Measurements from ENCODE around the gene S1PR4. TPM values are rescaled to one million over a fixed set of nuclear protein-coding genes. Genes with fewer than 3 reads are reported as not detected.
A peak's percentile ranks its signal among the peaks of the same experiment; 100 is the strongest.
"Not testable (repeated sequence)": the region's sequence is repeated elsewhere in the genome, so short reads cannot be mapped to it uniquely, and the experiment has no call there.

The S1PR4 gene
- total and polyA plus RNA-seq, 2 experiments from 2014 or later: not detected

DNA sequence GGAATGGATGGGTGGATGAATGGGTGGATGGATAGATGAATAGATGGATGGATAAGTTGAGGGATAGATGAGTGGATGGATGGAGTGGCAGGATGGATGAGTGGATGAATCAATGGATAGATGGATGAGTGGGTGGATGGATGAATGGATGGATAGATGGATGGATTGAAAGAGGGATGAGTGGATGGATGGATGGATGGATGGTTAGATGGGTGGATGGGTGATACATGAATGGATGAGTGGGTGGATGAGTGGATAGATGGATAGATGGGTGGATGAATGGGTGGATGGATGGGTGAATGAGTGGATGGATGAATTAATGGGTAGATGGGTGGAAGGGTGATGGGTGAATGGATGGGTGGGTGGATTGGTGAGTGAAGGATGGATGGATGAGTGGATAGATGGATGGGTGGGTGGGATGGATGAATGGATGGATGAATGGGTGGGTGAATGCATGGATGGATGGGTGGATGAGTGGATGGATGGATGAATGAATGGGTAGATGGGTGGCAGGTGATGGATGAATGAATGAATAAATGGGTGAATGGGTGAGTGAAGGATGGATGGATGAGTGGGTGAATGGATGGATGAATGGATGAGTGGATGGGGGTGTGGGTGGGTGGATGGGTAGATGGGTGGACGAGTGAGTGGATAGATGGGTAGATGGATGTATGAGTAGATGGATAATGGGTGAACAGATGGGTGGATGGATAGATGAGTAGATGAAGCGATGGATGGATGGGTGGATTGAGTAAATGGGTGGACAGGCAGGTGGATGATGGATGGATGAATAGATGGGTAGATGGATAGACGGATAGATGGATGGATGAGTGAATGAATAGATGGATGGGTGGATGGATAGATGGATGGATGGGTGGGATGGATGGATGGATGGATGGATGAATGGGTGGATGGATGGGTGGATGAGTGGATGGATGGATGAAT is 25.0 kb upstream of the S1PR4 start:
- 86 to 90% methylated on average over 2 to 3 of the region's 3 CpGs for WGBS, 2 experiments (ENCODE audit: low coverage in 1 of 2, low lambda C conversion rate in 2 of 2, missing lambda C conversion rate in 2 of 2)
- H3F3A ChIP-seq (ENCODE audit: insufficient read depth): no peaks in the 10 kb centered on the region
- H3K4me3 ChIP-seq: no peak overlapping the region
- no peaks in the 10 kb centered on the region for H3K27me3 ChIP-seq (replicated peaks; ENCODE audit: insufficient read depth)
- H3K79me2 ChIP-seq (ENCODE audit: insufficient read depth): no peaks in the 10 kb centered on the region
- no peak overlapping the region for H3K9ac ChIP-seq
- in situ Hi-C loops (cut with MboI): no loop called here
- DNase-seq: no peak
- H3K9me3 ChIP-seq (ENCODE audit: low read depth): no peaks in the 10 kb centered on the region
- H3K4me2 ChIP-seq (ENCODE audit: unreplicated experiment): no peak overlapping the region
- H3K4me1 ChIP-seq (ENCODE audit: insufficient read depth): peaks cover 10% of the 10 kb centered on the region
- H4K20me1 ChIP-seq (ENCODE audit: insufficient read depth): no peaks in the 10 kb centered on the region
- no peak overlapping the region for H2AFZ ChIP-seq
- no peak overlapping the region for H3K27ac ChIP-seq
- no peaks in the 10 kb centered on the region for H3K9me2 ChIP-seq (ENCODE audit: insufficient read depth)
- no peaks in the 10 kb centered on the region for H3K36me3 ChIP-seq (ENCODE audit: low read depth)
- no peak for TF ChIP-seq EZH2phosphoT487 (IDR thresholded peaks at IDR 0.05; ENCODE audit: insufficient read depth, low read depth)
- TF ChIP-seq EZH2 (IDR thresholded peaks at IDR 0.05; ENCODE audit: insufficient read depth, poor library complexity, severe bottlenecking): no peak

DNA sequence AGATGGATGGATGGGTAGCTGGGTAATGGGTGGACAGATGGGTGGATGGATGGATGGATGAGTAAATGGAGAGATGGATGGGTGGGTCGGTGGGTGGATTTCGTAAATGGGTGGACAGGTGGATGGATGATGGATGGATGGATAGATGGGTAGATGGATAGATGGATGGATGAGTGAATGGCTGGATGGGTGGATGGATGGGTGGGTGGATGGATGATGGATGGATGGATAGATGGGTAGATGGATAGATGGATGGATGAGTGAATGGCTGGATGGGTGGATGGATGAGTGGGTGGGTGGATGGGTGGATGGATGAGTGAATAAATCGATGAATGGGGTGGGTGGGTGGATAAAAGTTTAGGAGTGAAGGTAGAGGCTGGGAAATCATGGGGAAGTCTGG is 24.1 kb upstream of the S1PR4 start:
- H3K4me1 ChIP-seq (ENCODE audit: insufficient read depth); H3K4me3 ChIP-seq; H3K9me2 ChIP-seq (ENCODE audit: insufficient read depth); H3K9me3 ChIP-seq (ENCODE audit: low read depth); H3F3A ChIP-seq (ENCODE audit: insufficient read depth); H3K36me3 ChIP-seq (ENCODE audit: low read depth); H3K27me3 ChIP-seq (replicated peaks; ENCODE audit: insufficient read depth); DNase-seq; in situ Hi-C loops (cut with MboI); H4K20me1 ChIP-seq (ENCODE audit: insufficient read depth); H3K79me2 ChIP-seq (ENCODE audit: insufficient read depth): not testable (repeated sequence)
- peak overlapping the region; percentile 75 for H3K9ac ChIP-seq
- 98 to 100% methylated on average over 3 of the region's 3 CpGs for WGBS, 2 experiments (ENCODE audit: low coverage in 1 of 2, low lambda C conversion rate in 2 of 2, missing lambda C conversion rate in 2 of 2)
- peak overlapping the region; percentile 88 for H3K27ac ChIP-seq
- H3K4me2 ChIP-seq (ENCODE audit: unreplicated experiment): peak overlapping the region; percentile 30
- H2AFZ ChIP-seq: peak overlapping the region; percentile 51; the same call in 1 of the 2 replicates

DNA sequence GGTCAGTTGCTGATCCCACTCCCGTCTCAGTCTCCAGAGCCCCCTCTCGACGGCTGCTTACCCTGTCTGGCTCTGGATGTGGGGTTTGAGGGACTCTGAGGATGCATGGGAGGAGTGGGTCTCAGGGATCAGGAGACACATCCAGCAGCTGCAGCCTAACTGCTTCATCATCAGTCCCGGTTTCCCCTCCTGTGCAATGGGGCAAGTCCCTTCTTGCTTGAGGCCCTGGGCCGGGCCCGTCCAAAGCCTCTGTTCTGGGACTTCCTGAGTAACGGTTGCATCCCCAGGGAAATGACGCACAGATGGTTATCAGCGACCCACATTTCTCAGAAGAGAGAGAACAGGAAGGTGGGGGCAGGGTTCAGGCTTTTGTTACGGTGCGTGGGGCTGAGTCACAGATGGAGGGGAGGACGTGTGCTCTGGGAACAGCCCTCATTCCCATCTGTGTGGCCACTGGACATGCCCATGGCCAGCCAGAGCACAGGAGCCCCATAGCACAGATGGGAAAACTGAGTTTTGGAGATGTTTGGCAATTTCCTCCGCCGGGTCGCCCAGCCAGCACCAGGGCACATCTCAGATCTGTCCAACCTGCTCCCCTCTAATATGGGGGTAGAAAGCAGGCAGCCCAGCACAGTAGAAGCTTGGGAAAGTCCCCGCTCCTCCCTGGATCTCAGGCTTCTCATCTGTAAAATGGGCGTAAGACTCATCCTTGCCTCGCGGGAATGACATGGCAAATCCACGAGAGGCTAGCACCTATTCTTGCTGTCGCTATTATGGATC is 23.4 kb upstream of the S1PR4 start:
- in situ Hi-C loops (cut with MboI): no loop called here
- TF ChIP-seq EZH2phosphoT487 (IDR thresholded peaks at IDR 0.05; ENCODE audit: insufficient read depth, low read depth): no peak
- no peak for TF ChIP-seq EZH2 (IDR thresholded peaks at IDR 0.05; ENCODE audit: insufficient read depth, poor library complexity, severe bottlenecking)
- H3K4me3 ChIP-seq: no peak overlapping the region
- DNase-seq: peak; percentile 100
- H3K27ac ChIP-seq: peak overlapping the region; percentile 88
- no peaks in the 10 kb centered on the region for H3K36me3 ChIP-seq (ENCODE audit: low read depth)
- H4K20me1 ChIP-seq (ENCODE audit: insufficient read depth): no peaks in the 10 kb centered on the region
- H3K27me3 ChIP-seq (replicated peaks; ENCODE audit: insufficient read depth): no peaks in the 10 kb centered on the region
- WGBS, 2 experiments (ENCODE audit: low coverage in 1 of 2, low lambda C conversion rate in 2 of 2, missing lambda C conversion rate in 2 of 2): 34 to 38% methylated on average over 21 of the region's 21 CpGs
- H3K9ac ChIP-seq: peak overlapping the region; percentile 75
- H3K9me2 ChIP-seq (ENCODE audit: insufficient read depth): no peaks in the 10 kb centered on the region
- H3K4me1 ChIP-seq (ENCODE audit: insufficient read depth): peaks cover 10% of the 10 kb centered on the region
- H3F3A ChIP-seq (ENCODE audit: insufficient read depth): no peaks in the 10 kb centered on the region
- no peaks in the 10 kb centered on the region for H3K79me2 ChIP-seq (ENCODE audit: insufficient read depth)
- H3K4me2 ChIP-seq (ENCODE audit: unreplicated experiment): peak overlapping the region; percentile 30
- H2AFZ ChIP-seq: peak overlapping the region; percentile 51; the same call in 1 of the 2 replicates
- no peaks in the 10 kb centered on the region for H3K9me3 ChIP-seq (ENCODE audit: low read depth)

DNA sequence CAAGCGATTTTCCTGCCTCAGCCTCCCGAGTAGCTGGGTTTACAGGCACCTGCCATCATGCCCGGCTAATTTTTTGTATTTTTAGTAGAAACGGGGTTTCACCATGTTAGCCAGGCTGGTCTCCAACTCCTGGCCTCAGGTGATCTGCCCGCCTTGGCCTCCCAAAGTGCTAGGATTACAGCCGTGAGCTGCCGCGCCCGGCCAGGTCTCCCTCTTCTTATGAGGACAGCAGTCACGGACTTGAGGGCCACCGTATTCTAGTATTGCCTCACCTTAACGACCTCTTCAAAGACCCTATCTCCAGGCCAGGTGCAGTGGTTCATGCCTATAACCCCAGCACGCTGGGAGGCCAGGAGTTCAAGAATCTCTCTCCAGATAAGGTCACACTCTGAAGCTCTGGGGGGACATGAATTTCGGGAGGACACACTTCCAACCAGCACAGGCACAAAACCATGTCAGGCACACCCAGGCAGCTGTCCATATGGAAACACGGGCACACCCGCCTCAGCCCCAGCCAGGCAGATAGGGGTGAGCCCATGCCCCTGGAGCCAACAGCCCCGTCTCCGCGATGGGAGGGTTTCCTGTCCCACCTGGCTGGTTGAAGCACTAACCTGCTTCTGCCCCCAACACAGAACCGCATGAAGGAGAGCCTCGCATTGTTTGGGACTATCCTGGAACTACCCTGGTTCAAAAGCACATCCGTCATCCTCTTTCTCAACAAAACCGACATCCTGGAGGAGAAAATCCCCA is 21.3 kb upstream of the S1PR4 start:
- no peak for DNase-seq
- H3K36me3 ChIP-seq (ENCODE audit: low read depth): no peaks in the 10 kb centered on the region
- H3K9me2 ChIP-seq (ENCODE audit: insufficient read depth): no peaks in the 10 kb centered on the region
- in situ Hi-C loops (cut with MboI): no loop called here
- no peak overlapping the region for H3K27ac ChIP-seq
- H3K9me3 ChIP-seq (ENCODE audit: low read depth): no peaks in the 10 kb centered on the region
- peaks cover 10% of the 10 kb centered on the region for H3K4me1 ChIP-seq (ENCODE audit: insufficient read depth)
- WGBS, 2 experiments (ENCODE audit: low coverage in 1 of 2, low lambda C conversion rate in 2 of 2, missing lambda C conversion rate in 2 of 2): 75 to 76% methylated on average over 22 to 23 of the region's 23 CpGs
- no peak overlapping the region for H3K4me3 ChIP-seq
- H3F3A ChIP-seq (ENCODE audit: insufficient read depth): no peaks in the 10 kb centered on the region
- H3K4me2 ChIP-seq (ENCODE audit: unreplicated experiment): no peak overlapping the region
- no peaks in the 10 kb centered on the region for H3K27me3 ChIP-seq (replicated peaks; ENCODE audit: insufficient read depth)
- H3K9ac ChIP-seq: no peak overlapping the region
- H2AFZ ChIP-seq: no peak overlapping the region
- H3K79me2 ChIP-seq (ENCODE audit: insufficient read depth): no peaks in the 10 kb centered on the region
- no peak for TF ChIP-seq EZH2phosphoT487 (IDR thresholded peaks at IDR 0.05; ENCODE audit: insufficient read depth, low read depth)
- no peak for TF ChIP-seq EZH2 (IDR thresholded peaks at IDR 0.05; ENCODE audit: insufficient read depth, poor library complexity, severe bottlenecking)
- H4K20me1 ChIP-seq (ENCODE audit: insufficient read depth): no peaks in the 10 kb centered on the region
